COLO829 (cell line): ENCODE measurements around the gene RPLP2.

ENCODE experiments used
- DNase-seq: peaks from one replicate; pipeline ENCODE4 v3.0.0; 2012; ENCODE audit warnings: low spot score

The RPLP2 gene

GRCh38 chr11:791658-792534, 17.9 kb upstream of the RPLP2 start:
- DNase-seq: no peak

GRCh38 chr11:792535-792821, 17.3 kb upstream of the RPLP2 start:
- DNase-seq: no peak

GRCh38 chr11:792873-793272, 16.9 kb upstream of the RPLP2 start:
- DNase-seq: no peak

DNA sequence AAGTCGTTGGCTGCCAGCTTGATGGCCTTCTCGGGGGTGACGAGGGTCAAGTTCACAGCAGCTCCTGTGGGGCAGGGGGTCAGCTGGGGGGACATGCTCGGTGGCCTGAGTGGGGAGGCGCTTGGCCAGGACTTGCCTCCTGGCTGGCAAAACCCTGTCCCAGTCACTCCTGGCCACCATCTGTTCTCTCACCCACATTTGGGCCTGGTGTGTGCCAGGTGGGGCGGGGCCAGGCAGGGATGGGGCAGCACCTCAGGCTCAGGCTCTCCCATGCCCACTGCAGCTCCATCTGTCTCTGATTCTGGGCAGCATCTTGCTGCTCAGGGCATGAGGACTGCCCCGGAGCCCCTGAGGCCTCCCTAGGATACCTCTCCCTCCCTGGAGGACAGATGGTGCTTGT, 16.2 kb upstream of the RPLP2 start:
- DNase-seq: no peak

DNA sequence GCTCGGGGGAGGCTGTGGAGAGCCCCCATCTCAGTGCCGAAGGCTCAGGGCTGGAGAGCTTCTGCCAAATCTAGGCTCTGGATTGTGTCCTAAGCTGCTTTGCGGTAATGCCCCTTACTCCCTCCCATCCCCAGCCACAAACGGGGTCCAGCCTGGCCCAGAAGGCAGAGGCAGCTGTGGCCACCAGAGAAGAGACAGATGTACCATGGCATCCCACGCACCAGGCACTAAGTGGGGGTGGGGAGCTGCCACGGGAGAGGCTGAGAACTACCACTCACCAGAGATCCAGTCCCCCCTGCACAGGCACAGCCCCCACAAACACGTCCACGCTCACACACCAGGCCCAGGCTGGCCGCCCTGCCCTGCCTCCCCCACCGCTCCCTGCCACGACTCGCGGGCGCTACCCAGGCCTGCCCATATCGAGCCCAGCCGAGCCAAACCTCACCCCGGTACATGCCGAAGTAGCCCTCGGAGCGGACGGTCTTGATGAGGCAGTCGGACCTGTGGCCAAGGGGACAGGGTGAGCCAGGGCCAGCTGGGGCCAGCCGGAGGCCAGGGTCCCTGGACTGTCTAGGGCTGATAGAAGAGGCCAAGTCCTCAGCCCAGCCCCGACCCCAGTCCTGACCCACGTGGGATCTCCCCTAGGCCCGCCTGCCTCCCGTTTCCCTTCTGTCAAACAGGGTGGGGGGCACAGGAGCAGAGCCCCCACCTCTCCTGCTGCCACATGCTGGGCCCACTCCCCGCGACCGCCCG, 15.6 kb upstream of the RPLP2 start:
- DNase-seq: no peak

GRCh38 chr11:794766-795633, 14.8 kb upstream of the RPLP2 start:
- no peak for DNase-seq

- no peak for DNase-seq
These were observed 13.9 kb upstream of the RPLP2 start for GRCh38 chr11:795634-796564.

- no peak for DNase-seq
These were observed 13.0 kb upstream of the RPLP2 start for GRCh38 chr11:796565-797295.

DNA sequence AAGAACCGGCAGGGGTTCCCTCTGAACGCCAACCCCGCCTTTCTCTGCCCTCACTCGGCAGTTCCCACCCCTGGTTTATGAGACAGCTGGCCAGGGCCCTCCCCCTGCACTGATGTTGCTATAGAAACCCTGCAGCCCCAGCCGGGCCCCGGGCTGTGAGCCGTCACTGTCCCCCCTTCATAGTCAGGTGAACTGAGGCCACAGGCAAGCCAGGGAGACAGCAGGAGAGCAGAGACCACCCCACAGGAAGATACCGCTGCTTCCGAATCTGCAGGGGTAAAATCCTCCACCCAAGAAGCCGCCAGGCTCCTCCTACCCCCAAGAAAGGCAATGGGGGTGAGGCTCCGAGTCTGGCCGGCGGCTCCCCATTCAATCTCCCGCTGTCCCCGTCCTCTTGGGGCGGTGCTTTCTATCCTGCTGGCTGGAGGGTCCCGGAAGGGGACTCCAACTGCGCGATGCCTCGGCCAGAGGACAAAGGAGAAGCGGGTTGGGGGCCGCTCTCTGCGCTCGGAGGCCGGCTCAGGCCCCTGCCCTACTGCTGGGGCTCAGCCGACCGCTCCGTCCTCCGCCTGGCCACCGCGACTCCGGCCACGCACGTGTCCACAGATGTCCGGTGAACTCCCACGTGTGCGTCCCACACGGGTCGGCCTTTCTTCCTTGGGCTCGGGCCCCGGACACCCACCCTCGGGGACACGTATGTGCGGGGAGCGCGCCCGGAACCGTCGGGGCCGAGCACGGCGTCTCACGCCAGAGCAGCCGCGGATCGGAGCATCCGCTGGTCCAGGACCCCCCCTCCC, 12.3 kb upstream of the RPLP2 start:
- no peak for DNase-seq

DNA sequence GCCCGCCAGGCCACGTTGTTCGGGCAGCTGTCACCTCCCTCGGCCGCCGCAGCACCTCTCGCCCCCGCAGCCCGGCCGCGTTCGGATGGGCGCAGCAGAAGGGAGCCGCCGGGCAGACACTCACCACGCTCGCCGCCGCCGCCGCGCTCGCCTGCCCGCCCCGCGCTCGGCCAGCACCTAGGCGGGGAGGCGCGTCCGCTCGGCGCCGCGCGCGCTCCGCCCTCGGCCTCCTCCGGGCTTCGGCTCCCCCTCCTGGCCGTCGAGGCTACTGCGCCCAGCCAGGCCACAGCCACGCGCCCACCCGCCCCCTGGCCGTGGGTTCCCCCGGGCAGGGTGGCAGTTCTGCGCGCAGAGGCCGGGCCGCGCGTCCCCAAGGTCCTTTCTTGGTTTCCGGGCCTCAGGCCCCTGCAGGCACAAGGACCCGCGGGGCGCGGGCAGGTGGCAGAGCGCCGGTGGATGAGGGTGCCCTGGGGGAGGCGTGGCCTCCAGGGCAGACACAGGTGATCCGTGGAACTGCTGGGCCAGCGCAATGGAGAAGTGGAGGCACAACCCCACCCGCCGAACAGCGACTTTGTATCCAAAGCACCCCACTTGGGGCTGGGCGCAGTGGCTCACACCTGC, 11.6 kb upstream of the RPLP2 start, which contains the start of gene SLC25A22:
Gene SLC25A22, minus strand, starts transcription at position 189 of the 621 bp plus-strand sequence. CDS start 3,275 bp downstream, outside the sequence.
- peak; percentile 84 for DNase-seq

DNA sequence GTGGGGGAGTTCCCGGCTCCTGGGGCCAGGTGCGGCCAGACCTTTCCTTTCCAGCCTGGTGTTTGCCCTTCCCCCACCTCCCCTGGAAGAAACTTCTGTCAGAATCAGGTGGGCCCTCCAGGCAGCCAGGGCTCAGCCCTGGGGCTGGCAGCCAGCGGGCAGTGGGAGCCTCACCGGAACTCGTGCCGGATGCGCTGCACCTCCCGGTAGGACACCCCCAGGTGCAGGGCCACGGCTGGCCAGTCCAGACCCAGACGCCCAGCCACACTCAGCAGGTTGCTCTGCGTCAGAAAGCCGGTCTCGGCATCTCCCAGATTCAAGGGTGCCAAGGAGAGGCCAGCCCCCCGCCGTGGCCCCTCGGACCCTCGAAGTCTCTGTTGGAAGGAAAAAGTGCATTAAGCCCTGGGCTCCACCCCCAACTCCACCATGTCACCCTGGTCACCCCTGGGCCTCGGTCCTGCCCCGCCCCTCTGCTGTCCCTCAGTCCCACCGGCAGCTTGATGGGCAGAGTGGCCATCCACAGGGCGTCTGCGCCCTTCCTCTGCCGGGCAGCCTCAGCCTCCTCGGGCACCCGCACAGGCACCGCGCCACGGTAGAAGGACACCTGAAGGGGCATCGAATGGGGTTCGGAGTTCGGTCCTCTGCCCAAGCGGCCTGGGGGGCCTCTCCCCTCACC, 10.0 kb upstream of the RPLP2 start:
- no peak for DNase-seq

DNA sequence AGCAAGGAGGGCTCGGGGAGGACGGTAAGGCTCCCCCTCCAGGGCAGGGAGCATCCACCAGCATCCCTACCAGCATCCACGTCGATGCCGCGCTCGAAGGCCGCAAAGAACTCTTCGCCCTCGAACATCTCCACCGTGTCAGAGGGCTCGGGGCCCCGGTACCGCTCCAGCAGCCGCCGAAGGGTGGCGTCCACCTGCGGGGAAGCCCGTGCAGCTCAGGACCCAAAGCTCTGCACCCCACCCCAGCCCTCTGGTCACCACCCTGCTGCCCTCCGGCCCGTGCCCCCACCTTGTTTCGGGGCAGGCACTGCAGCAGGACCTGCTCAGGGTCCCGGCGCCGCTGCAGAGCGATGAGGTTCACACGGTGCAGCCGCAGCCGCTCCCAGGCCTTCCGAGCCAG, 9.3 kb upstream of the RPLP2 start:
- no peak for DNase-seq

DNA sequence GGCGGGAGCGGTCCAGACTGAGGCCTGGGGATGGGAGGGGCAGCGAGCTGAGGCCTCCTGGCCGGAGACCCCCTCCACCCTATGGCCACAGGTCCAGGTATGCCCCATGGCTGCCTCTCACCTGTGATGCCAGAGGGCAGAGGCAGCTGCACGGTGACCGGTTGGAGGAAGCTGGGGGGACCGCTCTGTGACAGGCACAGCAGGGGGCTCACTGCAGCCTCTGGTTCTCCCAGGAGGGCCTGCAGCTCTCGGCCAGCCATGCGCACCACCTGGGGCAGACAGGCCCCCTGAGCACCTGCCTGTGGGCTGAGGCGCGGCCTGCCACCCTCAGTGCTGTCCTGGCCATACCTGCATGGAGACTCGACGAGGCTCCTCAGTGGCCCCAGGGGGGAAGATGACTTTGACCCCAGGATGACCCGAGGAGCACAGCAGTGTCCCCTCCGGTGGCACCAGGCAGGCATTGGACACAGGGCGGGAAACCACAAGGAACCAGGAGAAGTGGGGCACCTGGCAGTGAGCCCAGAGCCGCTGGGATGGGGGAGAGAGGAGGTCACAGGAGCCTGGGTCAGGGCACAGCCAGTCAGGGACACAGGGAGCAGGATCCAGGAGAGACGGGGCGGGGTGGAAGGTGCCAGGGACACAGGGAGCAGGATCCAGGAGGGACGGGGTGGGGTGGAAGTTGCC, 8.5 kb upstream of the RPLP2 start:
- DNase-seq: no peak

DNA sequence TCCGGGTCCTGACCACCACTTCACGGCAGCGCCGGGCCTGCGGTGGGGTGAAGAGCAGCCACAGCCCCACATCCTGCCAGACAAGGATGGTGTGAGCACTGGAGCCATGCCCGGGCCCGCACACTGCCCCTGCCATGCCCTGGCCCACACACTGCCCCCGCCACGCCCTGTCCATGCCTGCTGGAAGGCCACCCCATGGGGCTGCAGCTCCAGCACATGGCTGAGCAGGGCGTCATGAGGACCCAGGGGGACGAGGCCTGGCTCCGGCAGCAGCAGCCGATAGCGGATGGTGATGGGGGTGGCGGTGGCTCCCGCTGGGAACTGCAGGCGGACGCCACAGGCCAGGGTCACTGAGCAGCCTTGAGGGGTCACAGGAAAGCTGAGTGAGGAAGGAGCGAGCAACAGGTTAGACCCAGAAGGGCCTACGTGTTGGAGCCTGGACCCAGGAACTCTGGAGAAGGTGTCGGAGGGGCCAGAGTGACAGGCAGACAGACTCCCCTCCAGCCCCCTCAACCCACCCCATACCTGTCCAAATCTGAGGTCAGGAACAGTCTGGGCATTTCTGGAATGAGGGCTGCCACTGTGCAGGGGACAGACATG, 7.6 kb upstream of the RPLP2 start:
- no peak for DNase-seq

DNA sequence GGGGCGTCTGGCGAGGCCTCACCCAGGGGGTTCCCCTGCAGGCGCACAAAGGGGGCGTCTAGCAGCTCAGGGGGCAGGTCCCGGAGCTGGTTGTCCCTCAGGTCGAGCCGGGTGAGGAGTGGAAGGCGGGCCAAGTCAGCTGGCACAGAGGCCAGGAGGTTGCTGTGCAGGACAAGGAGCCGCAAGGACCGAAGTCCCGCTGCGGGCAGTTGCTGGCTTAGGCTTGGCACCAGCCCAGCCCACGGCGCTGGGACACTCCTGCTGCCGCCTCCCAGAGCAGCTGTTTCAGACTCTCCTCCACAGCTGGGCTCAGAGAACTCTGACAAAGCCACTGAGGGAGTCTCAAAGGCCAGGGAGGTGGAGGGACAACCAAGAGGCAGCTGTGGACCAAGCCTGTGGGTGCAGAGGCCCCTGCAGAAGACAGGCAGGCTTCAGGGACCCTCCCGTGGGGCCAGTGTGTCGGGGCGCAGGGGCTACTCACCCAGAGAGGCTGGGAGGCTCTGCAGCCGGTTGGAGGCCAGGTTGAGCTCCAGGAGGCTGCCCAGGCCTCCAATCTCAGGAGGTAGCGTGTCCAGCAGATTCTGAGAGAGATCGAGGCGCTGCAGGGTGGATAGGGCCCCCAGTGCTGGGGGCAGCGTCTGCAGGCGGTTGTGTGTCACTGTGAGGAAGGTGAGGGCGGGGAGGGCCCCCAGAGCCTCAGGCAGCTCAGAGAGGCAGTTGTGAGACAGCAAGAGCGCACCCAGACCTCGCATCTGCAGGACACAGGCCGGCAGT, 6.9 kb upstream of the RPLP2 start:
- no peak for DNase-seq

- DNase-seq: no peak
These were observed 6.4 kb upstream of the RPLP2 start for GRCh38 chr11:803467-803742.
